Neural cell (in vitro differentiated cells): ENCODE data around the gene REPS2. TPM values are rescaled to one million over a fixed set of nuclear protein-coding genes. Genes with fewer than 3 reads are reported as not detected.

Experiments
- H2AFZ ChIP-seq: fragments of 200-600, 300-800 bp; sonication (generic), shearing (Covaris generic); 2 replicates; pipeline ENCODE4 v1.6.0; 2014; ENCODE audit warnings: low read depth, mild to moderate bottlenecking, antibody characterized with exemption, low read length, moderate library complexity
- H3F3A ChIP-seq: fragments of 200-600 bp; shearing (Covaris generic); 2 replicates; pipeline ENCODE4 v1.6.1; 2016; ENCODE audit warnings: mild to moderate bottlenecking, moderate library complexity, mixed read lengths, antibody characterized with exemption, low read length; ENCODE audit not compliant: insufficient read depth, poor library complexity, severe bottlenecking
- H3K27ac ChIP-seq: fragments of 200-600, 300-800 bp; sonication (generic), shearing (Covaris generic); 2 replicates; pipeline ENCODE4 v1.5.1; 2014; ENCODE audit warnings: mild to moderate bottlenecking, low read length, moderate library complexity
- H3K27me3 ChIP-seq: fragments of 300-800, 200-600 bp; sonication (generic), shearing (Covaris generic); 2 replicates; pipeline ENCODE4 v1.6.0; 2014; ENCODE audit warnings: mild to moderate bottlenecking, low read depth, low read length, moderate library complexity; ENCODE audit not compliant: insufficient read depth
- H3K36me3 ChIP-seq: fragments of 300-800, 200-600 bp; sonication (generic), shearing (Covaris generic); 2 replicates; pipeline ENCODE4 v1.5.1; 2014; ENCODE audit warnings: mild to moderate bottlenecking, antibody characterized with exemption, low read length, moderate library complexity; ENCODE audit not compliant: insufficient read depth
- H3K4me2 ChIP-seq: fragments of 300-800, 200-600 bp; sonication (generic), shearing (Covaris generic); 2 replicates; pipeline ENCODE4 v1.6.0; 2014; ENCODE audit warnings: mild to moderate bottlenecking, low read length
- H3K4me3 ChIP-seq: fragments of 300-800, 200-600 bp; sonication (generic), shearing (Covaris generic); 2 replicates; pipeline ENCODE4 v1.5.1; 2014; ENCODE audit warnings: mild to moderate bottlenecking, low read length, moderate library complexity
- H3K79me2 ChIP-seq: fragments of 200-600 bp; shearing (Covaris generic); replicated peaks from 2 replicates; pipeline ENCODE4 v1.6.0; 2014; ENCODE audit warnings: mild to moderate bottlenecking, low read length, moderate library complexity; ENCODE audit not compliant: insufficient read depth
- H3K9ac ChIP-seq: fragments of 300-800, 200-600 bp; sonication (generic), shearing (Covaris generic); 2 replicates; pipeline ENCODE4 v1.6.1; 2016; ENCODE audit warnings: mild to moderate bottlenecking, low read length, mixed read lengths
- H3K9me2 ChIP-seq: fragments of 200-600 bp; shearing (Covaris generic); 2 replicates; pipeline ENCODE4 v1.6.1; 2016; ENCODE audit warnings: mild to moderate bottlenecking, low read length, mixed read lengths; ENCODE audit not compliant: insufficient read depth
- H3K9me3 ChIP-seq: fragments of 200-600, 300-800 bp; sonication (generic), shearing (Covaris generic); 2 replicates; pipeline ENCODE4 v1.6.1; 2016; ENCODE audit warnings: mild to moderate bottlenecking, mixed run types, low read length, moderate library complexity, mixed read lengths
- H4K20me1 ChIP-seq: fragments of 200-600 bp; shearing (Covaris generic); 2 replicates; pipeline ENCODE4 v1.6.1; 2016; ENCODE audit warnings: mild to moderate bottlenecking, mixed run types; ENCODE audit not compliant: insufficient read depth
- CTCF ChIP-seq: fragments of 450-650 bp; IDR thresholded peaks from 2 replicates; pipeline ENCODE4 v1.5.1; 2014; ENCODE audit warnings: antibody characterized with exemption, mild to moderate bottlenecking, moderate library complexity; ENCODE audit not compliant: poor library complexity, severe bottlenecking
- EP300 ChIP-seq: fragments of 450-650 bp; conservative IDR thresholded peaks from 2 replicates; pipeline ENCODE4 v1.6.1; 2014; ENCODE audit warnings: antibody characterized with exemption, mild to moderate bottlenecking, moderate library complexity; ENCODE audit not compliant: poor library complexity, severe bottlenecking
- EZH2 ChIP-seq: fragments of 200-600, 300-800 bp; shearing (Covaris generic), sonication (generic); IDR thresholded peaks from 2 replicates; pipeline ENCODE4 v1.6.1; 2014; ENCODE audit warnings: antibody characterized with exemption, low read length, borderline replicate concordance, mild to moderate bottlenecking; ENCODE audit not compliant: insufficient read depth, poor library complexity, severe bottlenecking
- MXI1 ChIP-seq: fragments of 450-650 bp; conservative IDR thresholded peaks from 2 replicates; pipeline ENCODE4 v1.6.1; 2014; ENCODE audit warnings: antibody characterized with exemption, mild to moderate bottlenecking; ENCODE audit not compliant: poor library complexity, severe bottlenecking
- POLR2AphosphoS5 ChIP-seq: IDR thresholded peaks from 2 replicates; pipeline ENCODE4 v1.6.1; 2012
- RAD21 ChIP-seq: fragments of 450-650 bp; conservative IDR thresholded peaks from 2 replicates; pipeline ENCODE4 v1.6.1; 2014; ENCODE audit warnings: antibody characterized with exemption, mild to moderate bottlenecking, moderate library complexity
- REST ChIP-seq: IDR thresholded peaks from 2 replicates; pipeline ENCODE4 v1.6.1; 2012; ENCODE audit warnings: borderline replicate concordance
- SMC3 ChIP-seq: fragments of 450-650 bp; conservative IDR thresholded peaks from 2 replicates; pipeline ENCODE4 v1.6.1; 2014; ENCODE audit warnings: antibody characterized with exemption, mild to moderate bottlenecking, moderate library complexity; ENCODE audit not compliant: poor library complexity
- TAF1 ChIP-seq: IDR thresholded peaks from 2 replicates; pipeline ENCODE4 v1.6.1; 2012; ENCODE audit warnings: low read depth
- polyA plus RNA-seq: library from polyadenylated mRNA; depleted of rRNA; stranded (reverse); fragments of >200 nt; gene quantifications from 2 replicates; pipeline ENCODE4 v1.2.3, GENCODE V29; 2014

Gene REPS2
- polyA plus RNA-seq, 1 donor from 2014 or later = 15.1 TPM

- no peaks in the 10 kb centered on the region for H3K36me3 ChIP-seq
- H3F3A ChIP-seq = no peaks in the 10 kb centered on the region
- no peak overlapping the region for H3K27ac ChIP-seq
- H3K9me3 ChIP-seq = no peaks in the 10 kb centered on the region
- no peak overlapping the region for H3K9ac ChIP-seq
- H2AFZ ChIP-seq = no peak overlapping the region
- no peaks in the 10 kb centered on the region for H3K79me2 ChIP-seq
- H4K20me1 ChIP-seq = no peaks in the 10 kb centered on the region
- no peaks in the 10 kb centered on the region for H3K27me3 ChIP-seq
- no peak for TF ChIP-seq TAF1
- no peak for TF ChIP-seq EP300
- no peak for TF ChIP-seq RAD21
- no peak for TF ChIP-seq MXI1
- no peak overlapping the region for H3K4me2 ChIP-seq
- H3K9me2 ChIP-seq = no peaks in the 10 kb centered on the region
- no peak overlapping the region for H3K4me3 ChIP-seq
Observed at GRCh38 chrX:17038681-17039161, 92.3 kb downstream of the REPS2 start.

DNA sequence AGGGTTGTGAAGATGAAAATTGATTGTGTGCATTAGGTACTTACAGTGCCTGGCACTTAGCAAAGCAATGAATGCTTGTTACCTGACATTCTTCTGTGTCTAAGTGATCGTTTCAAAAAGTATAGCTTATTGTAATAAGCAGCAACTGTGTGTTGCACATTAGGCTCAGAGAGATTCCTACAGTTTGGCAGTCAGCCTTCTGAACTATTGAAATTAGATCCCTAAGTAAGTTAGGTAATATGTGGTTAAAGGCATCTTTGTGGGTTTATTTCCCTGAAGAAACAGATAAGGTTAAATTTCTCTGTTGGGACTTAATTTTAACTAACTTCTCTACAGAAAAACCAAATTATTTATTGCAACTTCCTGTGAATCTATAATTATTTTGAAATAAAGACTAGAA, 93.4 kb downstream of the REPS2 start:
- H3K36me3 ChIP-seq = no peaks in the 10 kb centered on the region
- no peak overlapping the region for H3K9ac ChIP-seq
- no peak overlapping the region for H2AFZ ChIP-seq
- H3K4me3 ChIP-seq = no peak overlapping the region
- no peaks in the 10 kb centered on the region for H3K9me2 ChIP-seq
- no peak overlapping the region for H3K27ac ChIP-seq
- no peaks in the 10 kb centered on the region for H3K9me3 ChIP-seq
- H3F3A ChIP-seq = no peaks in the 10 kb centered on the region
- no peak overlapping the region for H3K4me2 ChIP-seq
- H4K20me1 ChIP-seq = no peaks in the 10 kb centered on the region
- no peak for TF ChIP-seq CTCF
- no peak for TF ChIP-seq EZH2
- TF ChIP-seq TAF1 = no peak
- no peak for TF ChIP-seq SMC3
- TF ChIP-seq MXI1 = no peak
- no peak for TF ChIP-seq POLR2AphosphoS5
- TF ChIP-seq REST = no peak
- TF ChIP-seq EP300 = no peak
- TF ChIP-seq RAD21 = no peak
- H3K79me2 ChIP-seq = no peaks in the 10 kb centered on the region
- no peaks in the 10 kb centered on the region for H3K27me3 ChIP-seq

DNA sequence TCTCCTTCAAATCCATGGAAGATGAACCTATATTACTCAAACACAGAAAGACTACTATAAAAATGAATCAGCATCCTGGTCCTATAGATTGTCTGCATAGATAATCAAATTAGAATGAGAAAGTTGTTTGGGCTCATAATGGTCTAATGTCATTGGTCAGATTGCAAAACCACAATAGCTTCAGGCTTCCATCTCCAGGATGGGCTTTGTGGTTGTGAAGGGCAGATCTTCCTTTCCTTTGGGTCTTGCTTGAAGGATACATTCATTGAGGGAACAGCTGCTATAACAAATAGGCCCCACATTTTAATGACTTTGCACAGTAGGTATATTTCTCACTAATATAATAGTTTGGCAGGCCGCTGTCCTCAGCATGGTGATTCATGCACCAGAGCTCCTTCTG, 94.3 kb downstream of the REPS2 start:
- no peaks in the 10 kb centered on the region for H3K9me2 ChIP-seq
- no peaks in the 10 kb centered on the region for H3K27me3 ChIP-seq
- H4K20me1 ChIP-seq = no peaks in the 10 kb centered on the region
- H3K79me2 ChIP-seq = no peaks in the 10 kb centered on the region
- no peaks in the 10 kb centered on the region for H3F3A ChIP-seq
- no peak overlapping the region for H2AFZ ChIP-seq
- no peaks in the 10 kb centered on the region for H3K9me3 ChIP-seq
- no peak overlapping the region for H3K4me2 ChIP-seq
- H3K4me3 ChIP-seq = no peak overlapping the region
- H3K9ac ChIP-seq = no peak overlapping the region
- no peak for TF ChIP-seq CTCF
- no peak for TF ChIP-seq EZH2
- no peak for TF ChIP-seq RAD21
- TF ChIP-seq EP300 = no peak
- no peak for TF ChIP-seq REST
- no peak for TF ChIP-seq POLR2AphosphoS5
- no peak for TF ChIP-seq SMC3
- no peak for TF ChIP-seq MXI1
- no peak for TF ChIP-seq TAF1
- no peak overlapping the region for H3K27ac ChIP-seq
- no peaks in the 10 kb centered on the region for H3K36me3 ChIP-seq
